GM19372 (cell line): ENCODE results near the gene SEPTIN6.
A peak's percentile ranks its signal among the peaks of the same experiment; 100 is the strongest.

Experiments
- ATAC-seq: cut with Tn5 transposase; IDR thresholded peaks from one replicate; pipeline ENCODE4 v1.9.1; 2021; ENCODE audit warnings: mild to moderate bottlenecking, low read depth, moderate library complexity; ENCODE audit not compliant: unreplicated experiment

SEPTIN6 gene

DNA sequence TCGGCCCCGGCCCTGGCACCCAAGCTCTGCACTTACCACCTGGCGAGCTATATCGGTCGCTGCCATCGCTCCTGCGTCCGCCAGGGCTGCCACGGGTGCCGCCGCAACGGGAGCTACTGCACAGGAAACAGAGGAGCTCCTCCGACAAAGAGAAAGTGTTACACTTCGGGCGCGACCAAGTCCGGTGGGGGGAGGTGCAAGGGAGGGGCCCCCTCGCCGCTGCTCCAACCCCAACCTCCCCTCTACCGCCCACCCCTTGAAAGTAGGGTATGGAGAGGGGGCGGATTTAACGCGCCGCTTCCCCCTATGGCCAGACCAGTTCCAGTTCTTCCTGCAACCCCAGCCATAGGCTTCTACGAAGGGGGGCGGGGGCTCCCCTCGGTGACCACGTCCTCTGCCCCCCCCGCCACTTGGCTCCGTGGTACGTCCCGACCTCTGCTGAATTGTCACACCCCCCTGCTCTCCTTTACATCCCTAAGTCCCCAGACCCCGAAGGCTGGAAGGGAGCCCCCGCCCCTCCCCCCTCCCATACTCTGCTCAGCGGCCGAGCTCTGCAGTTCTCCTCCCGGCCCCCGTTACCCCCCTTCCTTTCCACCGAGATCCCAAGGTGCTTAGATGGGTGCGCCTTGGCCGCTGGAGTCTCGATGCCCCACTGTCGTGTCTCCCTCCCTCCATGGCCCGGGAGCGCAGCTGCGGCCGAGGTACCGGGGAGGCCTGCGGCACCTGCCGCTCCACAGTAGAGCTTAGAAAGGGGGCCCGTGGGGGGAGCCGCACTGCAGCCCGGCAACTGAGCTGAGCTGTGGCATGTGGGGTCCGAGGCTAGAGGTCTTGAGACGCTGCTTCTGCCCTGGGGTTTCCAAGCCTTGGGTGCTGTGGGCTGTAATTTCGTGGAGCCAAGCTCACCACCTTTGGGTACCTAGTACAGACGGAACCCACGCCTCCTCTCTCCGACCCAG is at the start of gene SEPTIN6:
Gene SEPTIN6, minus strand, starts transcription at position 129 of the 956 bp plus-strand sequence. Its CDS starts 63 bp downstream, at position 66.
- peak; percentile 58 for ATAC-seq

DNA sequence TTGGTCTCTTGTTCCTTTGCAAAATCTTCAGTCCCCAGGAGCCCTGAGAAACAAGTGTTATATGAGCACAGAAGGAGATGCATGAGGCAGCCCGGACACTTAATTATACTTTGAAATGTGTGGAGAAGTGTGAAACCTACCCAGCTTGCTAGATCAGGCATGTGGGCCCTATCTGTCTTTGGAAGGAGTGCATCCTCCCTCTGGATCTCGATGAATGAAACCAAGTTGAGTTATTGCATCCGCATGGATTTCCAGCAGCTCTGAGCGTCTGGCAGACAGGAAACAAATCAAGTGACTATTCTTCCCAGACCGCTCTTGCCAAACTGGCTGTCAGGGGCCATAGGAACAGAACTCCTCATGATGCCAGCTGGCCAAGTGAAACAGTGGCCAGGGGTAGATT is 45.8 kb upstream of the SEPTIN6 start:
- ATAC-seq: no peak

DNA sequence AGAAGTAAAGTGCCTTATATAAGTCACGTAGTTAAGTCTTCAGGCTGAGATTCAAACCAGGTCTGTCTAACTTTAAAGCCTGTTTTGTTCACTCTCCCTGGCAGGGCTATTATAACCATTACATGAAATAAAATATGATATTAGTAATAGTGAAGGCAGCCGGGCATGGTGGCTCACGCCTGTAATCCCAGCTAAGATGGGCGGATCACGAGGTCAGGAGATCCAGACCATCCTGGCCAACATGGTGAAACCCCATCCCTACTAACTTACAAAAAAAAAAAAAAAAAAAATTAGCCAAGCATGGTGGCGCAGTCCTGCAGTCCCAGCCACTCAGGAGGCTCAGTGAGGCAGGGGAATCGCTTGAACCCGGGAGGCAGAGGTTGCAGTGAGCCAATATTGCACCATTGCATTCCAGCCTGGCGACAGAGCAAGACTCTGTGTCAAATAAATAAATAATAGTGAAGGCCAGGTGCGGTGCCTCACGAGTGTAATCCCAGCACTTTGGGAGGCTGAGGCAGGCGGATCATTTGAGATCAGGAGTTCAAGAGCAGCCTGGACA is 43.3 kb upstream of the SEPTIN6 start:
- ATAC-seq: no peak

DNA sequence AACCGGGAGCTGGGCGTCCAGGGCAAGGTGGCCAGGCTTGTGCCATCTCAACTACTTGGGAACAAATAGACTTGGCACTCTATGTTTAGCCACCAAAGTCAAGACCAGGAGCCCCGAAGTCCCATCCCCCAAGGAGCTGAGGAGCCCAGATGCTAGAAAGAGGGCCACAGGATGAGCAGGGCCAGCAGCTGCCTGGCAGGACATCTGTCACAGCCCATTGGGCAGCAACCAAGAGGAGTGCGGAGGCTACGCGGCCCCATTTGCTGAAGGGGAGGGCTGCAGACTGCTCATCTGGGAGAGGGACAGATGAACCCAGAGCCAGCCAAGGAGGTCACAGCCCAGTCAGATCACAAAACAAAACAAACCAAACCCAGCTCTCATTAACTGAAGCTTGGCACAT is 42.5 kb upstream of the SEPTIN6 start:
- no peak for ATAC-seq

DNA sequence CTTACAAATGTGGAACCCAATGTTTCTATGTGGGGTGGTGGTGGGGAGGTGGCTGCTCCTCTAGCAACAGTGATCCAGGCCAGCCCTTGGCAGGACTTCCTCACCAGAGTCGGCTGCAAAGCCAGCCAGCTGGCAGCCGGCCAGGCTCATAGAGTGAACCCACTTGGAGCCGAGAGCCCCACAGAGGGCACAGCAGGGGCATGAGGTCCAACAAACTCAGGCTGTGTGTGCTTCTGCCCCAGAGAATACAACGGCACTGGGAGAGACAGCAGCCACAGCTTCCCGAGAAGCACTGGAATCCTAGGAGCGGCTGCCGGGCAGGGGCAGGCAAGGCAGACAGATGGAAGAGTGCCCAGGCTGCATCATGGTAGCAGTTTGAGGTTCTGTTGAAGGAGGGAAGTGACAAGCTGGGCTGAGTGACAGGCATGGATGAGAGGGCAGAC is 42.0 kb upstream of the SEPTIN6 start:
- ATAC-seq: no peak

DNA sequence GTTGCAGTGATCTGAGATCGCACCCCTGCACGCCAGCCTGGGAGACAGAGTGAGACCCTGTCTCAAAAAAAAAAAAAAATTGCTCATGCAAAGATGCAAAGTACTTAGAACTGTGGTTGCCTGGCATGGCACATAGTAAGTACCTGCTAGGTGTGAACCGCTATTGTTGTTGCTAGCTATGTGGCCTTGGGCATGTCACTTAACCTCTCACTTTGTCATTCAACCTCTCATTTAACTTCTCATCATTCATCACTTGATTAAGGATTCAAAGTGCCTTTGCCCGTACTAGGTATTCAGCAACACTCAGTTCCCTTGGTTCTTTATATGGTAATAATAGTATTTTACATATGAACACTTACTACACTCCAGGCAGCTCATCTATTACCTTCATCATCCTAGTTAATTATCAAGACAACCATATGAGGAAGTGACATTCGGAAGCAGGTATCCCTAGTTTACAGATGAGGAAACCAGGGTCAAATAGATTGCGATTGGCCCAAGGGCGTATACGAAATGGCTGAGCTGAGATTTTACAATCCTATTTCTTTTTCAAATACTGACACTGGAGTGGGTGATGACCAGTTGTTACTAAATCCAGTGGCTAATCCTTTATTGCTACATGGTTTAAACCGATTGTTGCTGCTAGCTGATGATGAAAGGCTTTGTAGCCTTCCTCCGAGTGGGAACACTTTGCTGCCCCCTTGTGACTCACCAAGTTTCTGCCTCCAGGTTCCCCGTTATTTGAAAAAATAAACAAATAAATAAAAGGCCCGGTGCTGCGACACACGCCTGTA is 36.6 kb upstream of the SEPTIN6 start:
- no peak for ATAC-seq

DNA sequence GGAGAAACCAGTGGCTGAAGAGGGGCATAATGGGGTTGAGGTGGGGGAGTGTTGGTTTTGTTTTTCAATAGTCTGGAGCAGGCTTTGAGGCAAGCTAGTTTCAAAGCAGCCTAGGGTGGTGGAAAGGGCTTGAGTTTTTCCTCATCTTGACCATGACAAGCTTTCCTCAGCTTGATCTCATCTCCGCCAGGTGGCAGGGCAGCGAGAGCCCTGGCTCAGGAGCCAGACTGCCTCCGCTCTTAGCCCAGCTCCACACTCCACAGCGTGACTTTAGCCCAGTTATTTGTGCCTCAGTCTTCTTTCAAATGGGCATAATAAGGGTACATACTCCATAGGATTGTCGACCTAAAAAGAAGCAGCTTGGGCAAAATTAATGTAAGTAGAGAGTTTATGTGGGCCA is 35.5 kb upstream of the SEPTIN6 start:
- no peak for ATAC-seq

DNA sequence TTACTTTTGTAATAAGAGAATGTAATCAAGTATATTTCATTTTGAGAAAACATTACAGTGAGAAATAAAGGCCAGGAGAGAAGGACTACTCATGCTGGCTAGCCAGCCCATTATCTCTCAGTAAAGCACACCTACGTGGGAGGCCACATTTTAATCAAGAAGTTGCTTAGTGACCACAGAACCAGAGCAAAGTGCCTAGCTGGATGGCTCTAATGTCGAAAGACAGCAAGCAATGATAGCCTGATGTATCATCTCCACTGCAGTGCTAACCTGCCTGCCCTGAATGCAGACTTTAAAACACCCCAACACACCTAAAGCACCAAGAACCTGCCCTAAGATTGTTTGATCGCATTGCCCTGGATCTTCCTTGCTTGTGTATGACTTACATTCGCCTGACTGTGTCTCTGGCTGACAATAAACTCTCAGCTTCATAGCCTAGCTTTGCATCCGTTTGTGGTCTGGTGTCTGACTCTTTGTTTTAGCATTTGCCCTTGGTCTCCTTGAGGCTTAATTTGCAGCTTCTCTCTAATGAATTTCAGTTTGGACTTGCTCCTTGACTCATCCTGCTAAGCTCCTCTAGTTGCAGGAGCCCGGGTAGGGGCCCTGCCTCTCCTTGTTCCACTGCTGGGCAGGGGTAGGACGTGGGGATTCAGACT is 34.1 kb upstream of the SEPTIN6 start:
- ATAC-seq: no peak

DNA sequence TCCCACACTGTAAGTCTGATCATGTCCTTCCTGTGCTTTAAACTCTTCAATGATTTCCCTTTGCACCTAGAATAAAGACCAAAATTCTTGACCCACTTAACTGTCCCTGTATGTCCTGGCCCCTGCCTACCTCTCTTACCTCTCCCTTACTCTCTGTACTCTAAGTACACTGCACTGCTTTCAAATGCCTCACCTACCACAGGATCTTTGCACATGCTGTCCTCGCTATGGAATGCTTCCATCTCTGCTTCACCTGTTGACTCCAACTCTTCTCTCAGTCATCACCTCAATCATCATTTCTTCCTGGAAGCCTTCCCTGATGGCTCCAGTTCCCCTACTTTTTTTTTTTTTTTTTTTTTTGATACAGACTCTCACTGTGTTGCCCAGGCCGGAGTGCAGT is 29.0 kb upstream of the SEPTIN6 start:
- ATAC-seq: no peak

DNA sequence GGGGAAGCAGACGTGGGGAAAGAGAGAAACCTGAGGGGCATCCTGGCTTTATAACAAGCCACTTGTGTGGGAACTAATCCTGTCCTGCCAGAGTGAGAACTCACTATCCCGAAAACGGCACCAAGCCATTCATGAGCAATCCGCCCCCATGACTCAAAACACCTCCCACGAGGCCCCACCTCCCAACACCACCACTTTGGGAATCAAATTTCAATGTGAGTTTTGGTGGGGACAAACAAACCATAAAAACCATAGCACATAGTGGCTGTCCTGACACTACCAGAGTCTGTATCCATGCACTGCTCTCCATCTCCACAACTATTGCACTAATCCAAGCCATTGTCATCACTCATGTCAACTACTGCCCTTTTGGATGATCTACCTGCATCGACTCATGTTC is 28.5 kb upstream of the SEPTIN6 start:
- ATAC-seq: no peak

DNA sequence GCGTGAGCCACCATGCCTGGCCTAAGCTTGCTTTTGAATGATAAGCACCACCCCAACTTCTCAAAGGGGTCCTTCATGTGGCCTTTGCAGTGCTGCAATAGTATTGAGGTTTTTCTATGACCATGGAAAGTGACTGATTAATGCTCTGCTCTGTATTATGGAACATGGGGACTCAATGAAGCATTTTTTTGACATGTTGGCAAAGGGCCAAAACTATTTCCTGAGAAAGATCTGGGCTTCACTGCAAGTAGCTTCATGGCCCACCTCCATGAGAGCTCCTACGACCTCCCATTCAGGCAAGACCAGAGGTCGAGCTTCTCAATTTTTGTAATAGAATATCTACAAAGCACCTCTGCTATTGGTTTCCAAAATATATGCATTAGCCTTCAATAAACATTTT is 16.7 kb upstream of the SEPTIN6 start:
- ATAC-seq: no peak

DNA sequence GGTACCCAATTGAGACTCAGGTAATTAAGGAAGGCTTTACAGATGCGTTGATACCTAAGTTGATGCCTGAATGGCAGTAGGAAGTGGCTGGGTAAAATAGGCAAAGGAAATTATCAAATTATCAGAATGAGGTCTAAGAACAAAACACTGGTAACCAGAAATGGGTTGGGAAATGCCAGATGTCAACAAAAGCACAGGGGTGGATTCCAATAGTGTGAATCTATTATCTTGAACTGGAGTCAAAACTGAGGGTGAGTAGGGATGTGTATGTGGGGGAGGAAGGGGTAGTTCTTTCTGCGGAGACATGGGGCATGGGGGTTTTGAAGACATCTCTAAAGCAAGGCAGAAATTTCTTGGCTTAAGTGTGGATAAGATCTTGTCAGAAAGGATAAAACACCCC is 16.0 kb upstream of the SEPTIN6 start:
- ATAC-seq: no peak

DNA sequence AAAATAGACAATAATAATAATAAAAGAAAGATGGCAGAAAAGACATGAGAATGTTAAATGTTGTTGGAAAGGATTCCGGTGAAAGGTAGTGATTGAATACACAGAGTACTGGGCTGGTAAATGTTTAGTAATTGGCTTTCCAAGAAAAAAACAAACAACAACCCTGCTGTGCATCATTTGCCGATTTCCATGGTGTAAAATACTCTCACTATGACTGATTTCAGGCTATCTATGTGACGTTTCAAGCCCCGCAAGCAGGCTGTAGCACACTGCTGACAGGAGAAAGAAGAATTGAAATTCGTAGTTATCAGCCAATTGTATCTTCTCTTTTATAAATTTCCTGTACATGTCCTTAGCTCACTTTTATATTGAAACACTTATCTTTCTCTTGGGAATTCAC is 13.6 kb upstream of the SEPTIN6 start:
- no peak for ATAC-seq

DNA sequence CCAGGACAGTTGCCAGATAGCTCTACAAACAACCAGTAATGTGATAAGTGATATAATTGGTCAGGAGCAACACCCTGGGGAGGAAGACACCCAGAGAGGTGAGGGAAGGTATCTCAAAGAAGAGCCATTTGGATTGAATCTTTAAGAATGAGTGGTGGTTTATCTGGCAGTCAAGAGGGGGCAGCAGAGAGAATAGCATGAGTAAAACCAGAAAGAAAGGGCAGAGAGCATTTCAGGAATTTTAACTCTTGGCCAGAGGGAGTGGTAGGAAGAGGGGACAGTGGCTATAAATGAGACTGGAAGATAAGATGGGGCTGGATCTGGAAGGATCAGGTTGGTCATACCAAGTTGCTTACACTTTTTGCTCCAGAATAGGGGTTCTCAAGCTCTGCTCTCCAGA is 5.9 kb upstream of the SEPTIN6 start:
- no peak for ATAC-seq

DNA sequence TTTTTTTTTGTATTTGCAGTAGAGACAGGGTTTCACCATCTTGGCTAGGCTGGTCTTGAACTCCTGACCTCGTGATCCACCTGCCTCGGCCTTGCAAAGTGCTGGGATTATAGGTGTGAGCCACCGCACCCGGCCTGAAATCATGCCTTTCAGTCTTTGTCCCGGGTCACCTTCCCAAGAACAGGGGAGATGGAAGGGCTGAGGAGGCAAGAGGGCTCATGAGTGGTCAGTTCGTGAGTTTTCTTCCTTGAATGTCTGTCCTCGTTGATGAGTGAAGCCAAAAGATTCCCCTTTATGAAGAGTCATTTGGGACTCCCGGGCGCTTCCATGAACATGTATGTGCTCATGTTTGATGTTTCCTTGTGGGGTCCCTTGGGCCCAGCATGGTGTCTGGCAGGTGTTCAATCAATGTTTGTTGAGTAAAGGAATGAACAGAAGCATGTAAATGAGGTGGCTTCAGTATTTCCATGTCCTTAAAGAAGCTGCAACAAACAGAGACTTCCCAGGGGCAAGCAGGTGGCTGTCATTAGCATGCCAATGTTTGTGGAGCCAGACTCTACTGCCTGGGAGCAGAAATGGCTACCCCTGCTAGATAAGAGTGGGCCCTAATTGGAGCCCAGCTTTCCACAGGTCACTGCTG is 3.4 kb upstream of the SEPTIN6 start:
- ATAC-seq: no peak

DNA sequence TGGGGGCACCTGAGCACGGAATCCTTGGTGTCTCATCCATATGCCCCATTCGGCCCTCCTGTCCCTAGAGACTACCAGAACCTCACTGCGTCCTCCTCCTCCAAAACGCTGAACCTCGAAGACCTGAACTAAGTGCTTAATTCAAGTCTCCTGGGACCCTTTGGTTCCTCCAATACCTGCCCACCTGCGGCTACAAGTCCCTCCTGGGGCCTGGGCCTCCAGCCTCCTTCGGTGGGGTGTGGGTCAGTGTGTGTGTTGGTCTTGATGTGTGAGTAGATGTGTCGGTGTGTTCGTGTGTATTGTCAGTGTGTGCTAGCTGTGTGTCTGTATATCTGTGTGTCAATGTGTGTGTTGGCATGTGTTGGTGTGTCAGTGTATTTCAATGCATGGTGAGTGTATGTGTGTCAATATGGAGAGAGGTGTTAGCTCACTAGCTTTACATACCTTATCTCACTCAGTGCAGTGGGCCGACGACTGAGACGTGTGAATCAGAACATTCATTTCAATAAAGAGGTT is 2.6 kb upstream of the SEPTIN6 start:
- ATAC-seq: no peak

DNA sequence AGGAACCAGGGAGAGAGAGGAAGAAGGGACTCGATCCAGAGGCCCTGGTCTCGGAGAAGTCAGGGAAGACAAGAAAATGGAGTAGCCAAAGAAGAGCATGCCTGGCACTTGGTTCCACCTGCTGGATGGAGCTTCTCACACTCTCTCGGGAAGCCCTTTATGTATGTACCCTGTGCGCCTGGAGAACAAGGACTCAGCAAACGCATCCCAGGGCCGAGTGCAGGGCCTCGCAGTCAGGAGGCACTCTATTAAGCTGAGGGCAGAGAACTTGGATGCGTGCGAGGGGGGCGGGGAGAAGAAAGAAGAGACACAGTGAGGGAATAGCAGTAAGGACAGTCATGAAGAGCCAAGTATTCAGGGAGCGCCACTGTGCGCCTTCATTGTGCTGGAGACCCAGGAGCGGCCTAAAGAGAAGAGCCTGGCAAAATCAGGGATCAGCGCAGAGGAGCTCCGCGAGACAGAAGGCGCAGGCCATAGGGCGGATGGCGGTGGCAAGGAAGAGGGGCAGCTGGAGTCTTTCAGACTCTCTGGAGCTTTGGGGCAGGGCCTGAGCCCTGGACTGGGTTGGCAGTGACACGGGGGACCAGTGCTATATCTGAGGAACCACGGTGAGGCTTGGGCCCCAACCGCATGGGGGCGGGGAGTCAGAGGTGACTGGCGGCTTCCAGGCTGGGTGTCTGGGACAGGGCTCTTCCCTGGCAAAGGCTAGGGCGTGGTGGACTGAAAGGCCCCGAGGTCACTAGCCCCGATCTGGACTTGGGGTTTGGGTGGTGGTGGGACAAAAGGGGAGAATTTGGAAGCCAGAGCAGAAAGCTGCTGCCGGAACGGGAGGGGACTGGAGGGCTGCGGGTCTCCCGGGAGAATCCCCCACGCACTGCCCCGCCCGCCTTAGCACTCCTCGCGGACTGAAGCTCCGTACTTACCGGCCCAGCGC is 1.9 kb upstream of the SEPTIN6 start:
- ATAC-seq: no peak

DNA sequence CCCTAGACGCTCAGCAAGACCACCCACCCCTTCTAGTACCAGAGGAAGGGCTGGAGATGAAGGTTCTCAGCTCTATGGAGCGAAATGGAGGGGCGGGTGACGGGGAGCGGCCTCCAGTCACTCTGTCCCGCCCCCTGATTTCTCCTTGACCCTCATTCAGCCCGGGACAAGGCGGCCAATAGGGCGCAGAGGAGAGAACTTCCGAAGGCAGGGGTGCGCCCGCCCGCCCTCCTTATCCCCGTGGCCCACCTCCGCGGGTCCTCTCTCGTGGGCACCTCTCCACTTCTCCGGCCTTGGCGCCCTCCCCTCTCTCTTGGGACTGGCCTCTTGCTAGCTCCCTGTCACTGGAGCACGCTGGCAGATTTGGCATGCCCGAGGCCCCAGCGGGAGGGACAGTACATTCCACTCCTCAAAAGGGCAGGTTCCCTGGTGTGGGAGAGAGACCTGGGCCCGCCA is 1.1 kb upstream of the SEPTIN6 start:
- no peak for ATAC-seq
